Measurements from ENCODE around the gene MAGI2.

GRCh38 chr7:79060498-79060897 lies 393.0 kb downstream of the MAGI2 start:
- TF ChIP-seq CTCF (IDR thresholded peaks at IDR 0.05) (no peak), POLR2A (IDR thresholded peaks at IDR 0.05) (no peak)
